ENCODE data around the gene D2HGDH. TPM values are rescaled to one million over a fixed set of nuclear protein-coding genes. Genes with fewer than 3 reads are reported as not detected.

The D2HGDH gene
- total and polyA plus RNA-seq, 7 donors, result 6.0 to 36.9 (median 12.0) TPM

- H3K27me3 ChIP-seq, result peaks cover 15 to 49% (median 25%) of the 10 kb centered on the region in 3 donors
- no peak for TF ChIP-seq EP300 (IDR thresholded peaks at IDR 0.05)
- TF ChIP-seq POLR2A (IDR thresholded peaks at IDR 0.05), result no peak
- no peak for TF ChIP-seq POLR2AphosphoS5 (IDR thresholded peaks at IDR 0.05)
- no peak for TF ChIP-seq CTCF (IDR thresholded peaks at IDR 0.05)
Measured at GRCh38 chr2:241801611-241802420, 67.4 kb downstream of the D2HGDH start.

GRCh38 chr2:241802421-241803318 lies 68.2 kb downstream of the D2HGDH start:
- Histone ChIP-seq H3K4me1 (peaks cover 3 to 22% (median 17%) of the 10 kb centered on the region in 4 donors), H3K27me3 (peaks cover 15 to 46% (median 25%) of the 10 kb centered on the region in 3 donors), H3K27ac (no peak overlapping the region), H3K9me3 (no peaks in the 10 kb centered on the region), H3K36me3 (no peaks in the 10 kb centered on the region), H3K4me3 (peak overlapping the region in 2 of 4 donors; percentile 48)
- TF ChIP-seq POLR2A (IDR thresholded peaks at IDR 0.05) (no peak), POLR2AphosphoS5 (IDR thresholded peaks at IDR 0.05) (no peak), EP300 (IDR thresholded peaks at IDR 0.05) (no peak), CTCF (IDR thresholded peaks at IDR 0.05) (no peak)
- intact Hi-C loops (cut with DNase I), result no loop called here
- WGBS, 2 donors, result 69 to 70% methylated on average over 32 of the region's 32 CpGs
- peak; percentile 58 for DNase-seq

More at GRCh38 chr2:241801611-241802420, 67.4 kb downstream of the D2HGDH start:
- Histone ChIP-seq H3K27ac (no peak overlapping the region), H3K9me3 (no peaks in the 10 kb centered on the region), H3K4me1 (peaks cover 3 to 22% (median 17%) of the 10 kb centered on the region in 4 donors), H3K36me3 (no peaks in the 10 kb centered on the region), H3K4me3 (no peak overlapping the region)
- intact Hi-C loops (cut with DNase I), result no loop called here
- peak; percentile 56 for DNase-seq
- 85 to 87% methylated on average over 44 of the region's 44 CpGs for WGBS, 2 donors

- intact Hi-C loops (cut with DNase I), result no loop called here
- Histone ChIP-seq H3K4me1 (peaks cover 3 to 22% (median 17%) of the 10 kb centered on the region in 4 donors), H3K9me3 (no peaks in the 10 kb centered on the region), H3K27ac (no peak overlapping the region), H3K4me3 (peak overlapping the region; percentile 16 to 48 (median 36)), H3K27me3 (peaks cover 15 to 46% (median 25%) of the 10 kb centered on the region in 3 donors), H3K36me3 (no peaks in the 10 kb centered on the region)
- DNase-seq, result peak; percentile 82
- WGBS, 2 donors, result 30 to 77% methylated on average over 109 of the region's 109 CpGs
- TF ChIP-seq POLR2AphosphoS5 (IDR thresholded peaks at IDR 0.05), result no peak
- no peak for TF ChIP-seq EP300 (IDR thresholded peaks at IDR 0.05)
- no peak for TF ChIP-seq POLR2A (IDR thresholded peaks at IDR 0.05)
- no peak for TF ChIP-seq CTCF (IDR thresholded peaks at IDR 0.05)
Measured at GRCh38 chr2:241803387-241804325, 69.2 kb downstream of the D2HGDH start.

Data from sigmoid colon (tissue), 7 donors.